Mucosa of rectum (tissue), 2 donors: ENCODE data around the gene BHLHE23.

Experiments used
- H3K27ac ChIP-seq, 2 donors: one replicate each; pipeline ENCODE4 v1.7.0; 2013; ENCODE audit warnings: inconsistent platforms in 2 of 2, low read depth in 2 of 2, low read length in 2 of 2
- H3K27me3 ChIP-seq, 2 donors: one replicate each; pipeline ENCODE4 v1.7.0; 2013; ENCODE audit warnings: low read length in 2 of 2; ENCODE audit not compliant: control insufficient read depth in 2 of 2, insufficient read depth in 2 of 2
- H3K36me3 ChIP-seq, 2 donors: one replicate each; pipeline ENCODE4 v1.7.0; 2013; ENCODE audit warnings: low read length in 2 of 2; ENCODE audit not compliant: control insufficient read depth in 2 of 2, insufficient read depth in 2 of 2
- H3K4me1 ChIP-seq, 2 donors: one replicate each; pipeline ENCODE4 v1.7.0; 2013; ENCODE audit warnings: low read length in 2 of 2, mild to moderate bottlenecking in 1 of 2; ENCODE audit not compliant: control insufficient read depth in 2 of 2, insufficient read depth in 2 of 2
- H3K4me3 ChIP-seq, 2 donors: one replicate each; pipeline ENCODE4 v1.7.0; 2013; ENCODE audit warnings: low read length in 2 of 2
- H3K9ac ChIP-seq, 2 donors: one replicate each; pipeline ENCODE4 v1.7.0; 2013; ENCODE audit warnings: low read length in 2 of 2, low read depth in 1 of 2, mild to moderate bottlenecking in 1 of 2
- H3K9me3 ChIP-seq, 2 donors: one replicate each; pipeline ENCODE4 v1.7.0; 2013; ENCODE audit warnings: low read length in 2 of 2; ENCODE audit not compliant: control insufficient read depth in 2 of 2
- donor health status: healthy.
- donor health status: Normal muscosa, but diverticular disease.

BHLHE23 gene

GRCh38 chr20:62982124-62983075 lies 24.4 kb downstream of the BHLHE23 start:
- H3K27ac ChIP-seq, result no peak overlapping the region
- H3K9me3 ChIP-seq, result no peaks in the 10 kb centered on the region
- no peak overlapping the region for H3K9ac ChIP-seq
- H3K4me1 ChIP-seq, result no peaks in the 10 kb centered on the region
- no peak overlapping the region for H3K4me3 ChIP-seq
- no peaks in the 10 kb centered on the region for H3K36me3 ChIP-seq
- peaks cover 22 to 34% of the 10 kb centered on the region in 2 donors for H3K27me3 ChIP-seq

GRCh38 chr20:62980970-62981369 lies 25.8 kb downstream of the BHLHE23 start:
- H3K4me3 ChIP-seq, result no peak overlapping the region
- no peaks in the 10 kb centered on the region for H3K9me3 ChIP-seq
- no peak overlapping the region for H3K27ac ChIP-seq
- H3K36me3 ChIP-seq, result no peaks in the 10 kb centered on the region
- H3K9ac ChIP-seq, result no peak overlapping the region
- peaks cover 25 to 36% of the 10 kb centered on the region in 2 donors for H3K27me3 ChIP-seq
- H3K4me1 ChIP-seq, result no peaks in the 10 kb centered on the region

- peaks cover 26 to 36% of the 10 kb centered on the region in 2 donors for H3K27me3 ChIP-seq
- no peaks in the 10 kb centered on the region for H3K36me3 ChIP-seq
- no peak overlapping the region for H3K9ac ChIP-seq
- no peaks in the 10 kb centered on the region for H3K4me1 ChIP-seq
- no peak overlapping the region for H3K27ac ChIP-seq
- no peak overlapping the region for H3K4me3 ChIP-seq
- no peaks in the 10 kb centered on the region for H3K9me3 ChIP-seq
Observed at GRCh38 chr20:62980380-62980960, 26.3 kb downstream of the BHLHE23 start.

- H3K36me3 ChIP-seq, result no peaks in the 10 kb centered on the region
- H3K27ac ChIP-seq, result no peak overlapping the region
- H3K4me3 ChIP-seq, result no peak overlapping the region
- no peaks in the 10 kb centered on the region for H3K9me3 ChIP-seq
- peaks cover 31 to 38% of the 10 kb centered on the region in 2 donors for H3K27me3 ChIP-seq
- H3K9ac ChIP-seq, result no peak overlapping the region
- no peaks in the 10 kb centered on the region for H3K4me1 ChIP-seq
Observed at GRCh38 chr20:62979876-62980373, 26.8 kb downstream of the BHLHE23 start.

GRCh38 chr20:62979310-62979709 lies 27.5 kb downstream of the BHLHE23 start:
- Histone ChIP-seq H3K9ac (no peak overlapping the region), H3K27ac (no peak overlapping the region), H3K4me1 (no peaks in the 10 kb centered on the region), H3K36me3 (no peaks in the 10 kb centered on the region), H3K9me3 (no peaks in the 10 kb centered on the region), H3K27me3 (peaks cover 32 to 44% of the 10 kb centered on the region in 2 donors), H3K4me3 (no peak overlapping the region)

GRCh38 chr20:62978561-62978943 lies 28.2 kb downstream of the BHLHE23 start:
- H3K36me3 ChIP-seq, result no peaks in the 10 kb centered on the region
- peaks cover 34 to 50% of the 10 kb centered on the region in 2 donors for H3K27me3 ChIP-seq
- H3K9ac ChIP-seq, result no peak overlapping the region
- H3K4me3 ChIP-seq, result no peak overlapping the region
- no peaks in the 10 kb centered on the region for H3K9me3 ChIP-seq
- H3K4me1 ChIP-seq, result no peaks in the 10 kb centered on the region
- no peak overlapping the region for H3K27ac ChIP-seq

- H3K36me3 ChIP-seq, result no peaks in the 10 kb centered on the region
- no peaks in the 10 kb centered on the region for H3K4me1 ChIP-seq
- H3K27me3 ChIP-seq, result peaks cover 36 to 56% of the 10 kb centered on the region in 2 donors
- H3K27ac ChIP-seq, result no peak overlapping the region
- H3K4me3 ChIP-seq, result peak overlapping the region in 1 of 2 donors; percentile 59
- no peaks in the 10 kb centered on the region for H3K9me3 ChIP-seq
- H3K9ac ChIP-seq, result no peak overlapping the region
Observed at GRCh38 chr20:62977613-62978560, 28.9 kb downstream of the BHLHE23 start.

GRCh38 chr20:62976886-62977285 lies 29.9 kb downstream of the BHLHE23 start:
- Histone ChIP-seq H3K9ac (no peak overlapping the region), H3K9me3 (no peaks in the 10 kb centered on the region), H3K4me3 (no peak overlapping the region), H3K36me3 (no peaks in the 10 kb centered on the region), H3K27ac (no peak overlapping the region), H3K4me1 (peaks cover 5% of the 10 kb centered on the region in 2 donors), H3K27me3 (peaks cover 33 to 65% of the 10 kb centered on the region in 2 donors)

GRCh38 chr20:62975812-62976508 lies 30.8 kb downstream of the BHLHE23 start:
- peaks cover 5% of the 10 kb centered on the region in 2 donors for H3K4me1 ChIP-seq
- H3K9me3 ChIP-seq, result no peaks in the 10 kb centered on the region
- no peak overlapping the region for H3K4me3 ChIP-seq
- no peak overlapping the region for H3K27ac ChIP-seq
- H3K9ac ChIP-seq, result no peak overlapping the region
- H3K36me3 ChIP-seq, result no peaks in the 10 kb centered on the region
- peaks cover 29 to 72% of the 10 kb centered on the region in 2 donors for H3K27me3 ChIP-seq
